HG03442 (cell line): Measurements from ENCODE around the gene MPV17L2.

ENCODE experiments used
- ATAC-seq: cut with Tn5 transposase; IDR thresholded peaks from one replicate; pipeline ENCODE4 v1.9.1; 2021; ENCODE audit warnings: mild to moderate bottlenecking, moderate library complexity; ENCODE audit not compliant: unreplicated experiment

MPV17L2 gene

DNA sequence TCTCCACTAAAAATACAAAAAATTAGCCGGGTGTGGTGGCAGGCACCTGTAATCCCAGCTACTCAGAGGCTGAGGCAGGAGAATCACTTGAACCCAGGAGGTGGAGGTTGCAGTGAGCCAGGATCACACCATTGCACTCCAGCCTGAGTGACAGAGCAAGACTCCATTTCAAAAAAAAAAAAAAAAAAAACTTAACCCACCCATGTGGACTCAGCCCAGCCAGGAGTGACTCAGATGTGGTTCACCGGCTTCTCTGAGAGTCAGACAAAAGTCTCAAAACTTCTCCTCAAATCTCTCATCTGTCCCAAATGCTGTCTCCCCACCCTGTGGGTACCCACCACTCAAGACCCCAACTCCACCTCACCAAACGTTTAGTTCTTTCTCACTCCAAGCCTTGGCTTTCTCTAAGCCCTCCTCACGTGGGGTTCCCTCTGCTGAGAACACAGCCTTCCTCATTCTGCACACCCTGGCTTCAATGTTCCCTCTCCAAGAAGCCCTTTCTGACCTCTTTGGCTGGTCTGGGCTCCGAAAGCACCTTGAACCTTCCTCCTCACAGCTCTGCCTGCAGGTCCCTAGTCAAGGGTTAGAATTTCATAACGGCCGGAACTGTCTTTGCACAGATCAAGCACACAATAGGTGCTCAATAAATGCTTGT lies 21.9 kb downstream of the MPV17L2 start:
- no peak for ATAC-seq

GRCh38 chr19:18216789-18217188 lies 23.8 kb downstream of the MPV17L2 start:
- ATAC-seq, result no peak

DNA sequence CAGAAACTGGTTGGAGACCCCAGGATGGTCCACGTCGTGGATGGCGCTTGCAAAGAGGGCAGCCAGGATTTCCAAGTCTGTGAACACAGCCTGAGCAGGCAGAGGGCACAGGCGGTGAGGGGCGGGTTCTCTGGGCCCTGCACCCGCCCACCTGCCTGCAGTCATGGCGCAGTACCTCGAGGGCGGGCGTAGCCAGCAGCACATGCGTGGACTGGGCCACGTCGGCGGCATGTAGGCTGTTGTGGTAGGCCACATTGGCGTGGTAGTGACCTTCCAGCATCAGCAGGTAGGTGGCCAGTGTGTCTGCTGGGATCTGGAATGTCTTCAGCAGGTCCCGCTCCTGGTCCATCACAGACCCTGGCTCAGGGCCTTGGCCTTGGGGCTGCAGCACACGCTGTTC lies 25.1 kb downstream of the MPV17L2 start:
- ATAC-seq, result no peak

GRCh38 chr19:18218600-18218999 lies 25.6 kb downstream of the MPV17L2 start:
- ATAC-seq, result no peak

GRCh38 chr19:18219911-18220631 lies 27.1 kb downstream of the MPV17L2 start:
- ATAC-seq, result no peak

GRCh38 chr19:18220632-18221275 lies 27.7 kb downstream of the MPV17L2 start:
- ATAC-seq, result no peak

DNA sequence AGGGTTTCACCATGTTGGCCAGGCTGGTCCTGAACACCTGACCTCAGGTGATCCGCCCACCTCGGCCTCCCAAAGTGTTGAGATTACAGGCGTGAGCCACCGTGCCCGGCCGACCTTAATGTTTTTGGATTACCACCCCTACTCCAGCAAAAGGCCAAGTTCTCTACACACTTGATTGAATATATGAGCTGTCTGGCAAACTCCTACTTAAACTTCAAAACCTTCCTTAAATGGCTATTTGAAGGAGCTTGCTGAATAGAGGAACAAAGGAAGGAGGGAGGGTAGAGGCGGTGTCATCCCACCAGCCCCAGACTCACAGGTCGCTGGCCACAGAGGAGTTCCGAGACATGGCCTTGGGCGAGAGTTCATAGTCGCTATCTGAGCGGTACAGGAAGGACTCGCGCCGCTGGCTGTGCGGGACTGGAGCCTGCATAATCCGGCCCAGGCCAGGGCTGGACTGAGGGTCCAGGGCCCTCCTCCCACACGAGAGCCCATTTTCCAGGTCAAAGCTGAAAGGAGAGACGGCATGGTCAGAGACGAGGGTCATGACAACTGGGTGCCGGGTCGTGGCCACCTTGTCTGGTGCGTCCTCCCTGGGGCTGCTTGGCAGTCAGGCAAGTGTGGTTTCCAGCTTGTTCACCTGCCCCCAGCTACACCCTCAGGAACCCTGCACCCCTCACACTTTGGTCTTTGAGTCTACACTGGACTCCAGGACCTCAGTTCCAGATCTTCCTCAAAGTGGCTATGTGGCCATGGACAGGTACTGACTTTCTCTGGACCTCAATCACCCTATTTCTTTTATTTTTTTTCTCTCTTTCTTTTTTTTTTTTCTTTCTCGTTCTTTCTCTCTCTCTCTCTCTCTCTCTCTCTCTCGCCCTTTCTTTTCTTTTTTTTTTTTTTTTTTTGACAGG lies 29.1 kb downstream of the MPV17L2 start:
- ATAC-seq, result no peak

DNA sequence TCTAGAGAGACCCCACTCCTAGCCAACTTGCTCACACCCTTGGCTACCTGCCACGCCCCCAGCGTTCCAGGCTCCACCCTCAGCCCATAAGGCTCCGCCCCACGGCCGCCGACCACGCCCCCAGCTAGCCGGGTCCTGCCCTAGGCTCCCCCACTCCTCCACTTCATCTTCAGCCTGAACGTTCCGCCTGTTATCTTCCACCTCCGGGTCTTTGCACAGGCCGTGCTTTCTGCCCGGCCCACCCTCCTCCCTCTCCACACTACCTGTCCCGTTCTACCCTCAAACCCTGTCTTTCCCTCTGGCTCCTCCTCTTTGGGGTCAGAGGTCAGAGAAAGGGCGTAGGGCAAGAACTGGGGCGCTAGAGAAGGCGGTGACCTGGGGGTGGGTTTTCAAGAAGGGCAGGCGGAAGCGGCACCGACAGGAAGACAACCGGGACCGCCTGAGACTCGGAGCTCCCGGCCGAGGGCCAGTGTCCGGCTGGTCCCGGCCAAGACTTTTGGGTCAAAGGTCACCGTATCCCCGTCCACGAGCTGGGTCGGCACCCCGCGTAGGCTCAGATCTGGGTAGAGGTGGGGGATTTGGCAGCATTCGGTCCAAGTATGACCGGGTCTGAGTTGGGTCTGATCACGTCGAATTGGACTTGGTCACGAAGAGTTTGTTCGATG lies 31.0 kb downstream of the MPV17L2 start:
- no peak for ATAC-seq

GRCh38 chr19:18224525-18225354 lies 31.7 kb downstream of the MPV17L2 start:
- peak; percentile 90 for ATAC-seq

- ATAC-seq, result no peak
Measured at GRCh38 chr19:18225355-18225701, 32.3 kb downstream of the MPV17L2 start.

DNA sequence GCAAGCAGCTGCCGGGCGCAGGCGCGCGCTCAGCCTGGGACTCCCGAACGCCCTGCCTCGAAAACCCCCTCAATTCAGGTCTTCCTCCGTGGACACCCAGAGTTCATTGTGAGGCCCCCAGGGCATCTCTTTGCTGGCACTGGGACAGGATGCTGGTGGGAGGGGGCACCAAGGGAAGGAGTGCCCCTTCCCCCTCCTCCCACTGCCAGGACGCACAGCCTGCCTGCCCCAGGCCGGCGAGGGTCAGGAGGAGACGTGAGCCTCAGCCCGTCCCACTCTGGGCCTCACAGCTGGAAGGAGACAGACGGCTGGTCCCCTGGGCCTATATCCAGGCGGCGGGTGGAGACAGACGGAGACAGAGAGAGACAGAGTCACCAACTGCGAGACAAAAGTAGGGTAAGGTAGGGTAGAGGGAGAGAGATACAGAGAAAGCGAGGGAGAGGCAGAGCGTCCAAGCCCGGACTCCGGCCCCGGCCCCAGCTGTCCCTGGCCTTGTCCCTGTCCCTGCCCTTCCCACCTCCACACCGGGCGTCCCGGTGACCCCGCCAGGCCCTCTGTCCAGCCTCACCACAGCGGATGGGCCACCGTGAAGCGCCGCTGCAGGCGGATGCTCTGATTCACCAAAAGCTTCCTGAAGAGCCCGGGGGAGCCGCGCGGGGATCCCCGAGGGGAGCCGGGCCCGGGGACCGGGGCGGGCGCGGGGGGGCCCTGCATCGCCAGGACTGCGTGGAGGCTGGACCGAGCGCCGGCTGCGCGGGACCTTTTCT lies 32.9 kb downstream of the MPV17L2 start, which contains the start of gene PDE4C:
TSS of gene PDE4C (minus strand) at position 737 of the 767 bp plus-strand sequence. CDS start at position 714, 23 bp downstream.
- no peak for ATAC-seq

DNA sequence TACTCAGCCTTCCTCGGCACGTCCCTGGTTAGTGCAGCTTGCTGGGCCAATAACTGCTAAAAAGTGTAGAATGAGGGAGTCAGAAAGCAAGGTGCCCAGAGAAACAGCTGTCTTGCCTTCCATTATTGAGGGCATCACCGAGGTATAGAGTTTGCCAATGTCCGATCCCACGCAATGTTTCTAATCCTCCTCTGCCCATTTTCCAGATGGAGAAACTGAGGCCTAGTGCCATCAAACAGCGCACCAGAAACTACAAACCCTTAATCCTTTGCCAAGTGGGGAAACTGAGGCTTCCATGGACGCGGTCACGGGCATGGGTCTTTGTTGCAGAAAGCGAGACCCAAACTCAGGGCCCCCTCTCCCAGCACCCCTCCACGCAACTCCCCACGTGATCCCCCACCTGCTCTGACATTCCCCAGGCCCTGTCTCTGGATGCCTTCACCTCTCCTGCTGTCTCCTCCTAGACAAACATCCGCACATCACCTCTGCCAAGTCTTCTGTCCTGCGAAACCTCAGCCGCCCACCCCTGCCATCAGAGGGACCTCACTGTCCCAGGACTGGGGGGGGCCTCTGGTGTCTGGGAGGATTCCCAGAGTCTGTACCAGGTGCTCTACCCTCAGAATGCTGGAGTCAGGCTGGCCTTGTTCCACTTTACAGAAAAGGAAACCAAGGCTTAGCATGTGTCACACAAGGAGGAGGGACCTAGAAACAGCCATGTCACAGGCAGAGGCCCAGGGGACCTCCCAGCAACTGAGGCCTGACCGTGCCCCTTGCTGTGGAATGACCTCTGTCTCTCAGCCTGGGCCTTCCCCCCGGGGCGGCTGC lies 34.1 kb downstream of the MPV17L2 start:
- ATAC-seq, result no peak

DNA sequence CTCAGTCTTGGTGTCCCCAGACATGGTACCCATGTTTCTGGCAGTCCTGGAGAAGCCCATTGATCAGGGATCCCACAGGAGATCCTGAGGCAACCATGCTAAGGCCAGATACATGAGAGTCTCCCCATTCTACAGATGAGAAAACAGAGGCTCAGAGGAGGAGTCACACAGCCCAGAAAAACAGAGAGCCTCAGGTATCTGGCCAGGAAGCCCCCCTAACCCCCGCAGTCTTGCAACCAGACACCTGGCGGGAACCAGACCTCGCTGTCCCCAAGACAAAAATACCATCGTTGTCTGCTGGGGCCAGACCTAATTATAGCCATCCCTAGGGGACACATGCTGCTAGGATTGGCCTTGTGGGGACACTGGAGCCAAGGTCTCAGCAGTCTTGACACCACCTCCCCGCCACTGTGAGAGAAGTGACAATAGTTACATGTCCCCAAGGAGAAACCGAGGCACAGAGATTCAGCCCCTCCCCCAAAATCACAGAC lies 34.8 kb downstream of the MPV17L2 start:
- ATAC-seq, result no peak

GRCh38 chr19:18229474-18229873 lies 36.5 kb downstream of the MPV17L2 start:
- no peak for ATAC-seq

DNA sequence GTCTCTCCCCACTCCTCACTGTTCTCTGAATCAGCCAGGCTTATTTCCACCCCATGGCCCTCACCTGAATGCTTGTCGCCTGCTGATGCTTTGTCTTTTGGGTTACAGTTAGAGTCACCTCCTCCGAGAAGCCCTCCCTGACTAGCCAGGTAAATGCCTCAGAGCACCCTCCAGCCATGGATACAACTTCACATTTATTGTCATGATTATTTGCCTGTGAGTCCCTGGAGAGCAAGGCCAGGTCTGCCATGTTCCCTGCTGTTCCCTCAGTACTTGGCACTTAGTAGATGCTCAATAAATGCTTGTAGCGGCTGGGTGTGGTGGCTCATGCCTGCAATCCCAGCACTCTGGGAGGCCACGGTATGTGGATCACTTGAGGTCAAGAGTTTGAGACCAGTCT lies 36.9 kb downstream of the MPV17L2 start:
- ATAC-seq, result no peak

GRCh38 chr19:18230941-18231734 lies 38.1 kb downstream of the MPV17L2 start:
- ATAC-seq, result no peak

GRCh38 chr19:18231775-18232174 lies 38.8 kb downstream of the MPV17L2 start:
- ATAC-seq, result no peak
